Karpas-422 (cell line): Measurements from ENCODE around the gene USB1. TPM values are rescaled to one million over a fixed set of nuclear protein-coding genes. Genes with fewer than 3 reads are reported as not detected.

Experiments used
- DNase-seq: peaks from one replicate; pipeline ENCODE4 v3.0.0-alpha.2; 2015
- H2AFZ ChIP-seq: fragments of 200-600 bp; sonication (generic); 2 replicates; pipeline ENCODE4 v1.6.1; 2014; ENCODE audit warnings: antibody characterized with exemption, low read length, mixed read lengths
- H3K27ac ChIP-seq: fragments of 200-600 bp; sonication (generic); 2 replicates; pipeline ENCODE4 v1.5.1; 2014; ENCODE audit warnings: mild to moderate bottlenecking, low read length, moderate library complexity
- H3K27me3 ChIP-seq: fragments of 200-600 bp; sonication (generic); 2 replicates; pipeline ENCODE4 v1.6.1; 2014; ENCODE audit warnings: low read length, mixed read lengths
- H3K36me3 ChIP-seq: fragments of 200-600 bp; sonication (generic); 2 replicates; pipeline ENCODE4 v1.6.1; 2014; ENCODE audit warnings: low read length, mixed read lengths; ENCODE audit not compliant: insufficient read depth
- H3K4me1 ChIP-seq: fragments of 200-600 bp; sonication (generic); 2 replicates; pipeline ENCODE4 v1.6.1; 2014; ENCODE audit warnings: mild to moderate bottlenecking, low read length, mixed read lengths
- H3K4me2 ChIP-seq: fragments of 200-600 bp; sonication (generic); 2 replicates; pipeline ENCODE4 v1.6.1; 2014; ENCODE audit warnings: low read length, low read depth, mild to moderate bottlenecking; ENCODE audit not compliant: poor library complexity, severe bottlenecking
- H3K4me3 ChIP-seq: fragments of 200-600 bp; sonication (generic); 2 replicates; pipeline ENCODE4 v1.5.1; 2014; ENCODE audit warnings: mild to moderate bottlenecking, antibody characterized with exemption, low read length, mixed read lengths
- H3K79me2 ChIP-seq: fragments of 200-600 bp; sonication (generic); 2 replicates; pipeline ENCODE4 v1.6.1; 2014; ENCODE audit warnings: mild to moderate bottlenecking, low read length, mixed read lengths
- H3K9ac ChIP-seq: fragments of 200-600 bp; sonication (generic); 2 replicates; pipeline ENCODE4 v1.6.0; 2014; ENCODE audit warnings: low read length
- H3K9me2 ChIP-seq: fragments of 200-600 bp; sonication (generic), shearing (Covaris generic); replicated peaks from 2 replicates; pipeline ENCODE4 v1.6.0; 2014; ENCODE audit warnings: mild to moderate bottlenecking, low read length, moderate library complexity; ENCODE audit not compliant: insufficient read depth
- H3K9me3 ChIP-seq: fragments of 300-700, 200-600 bp; sonication (generic); 2 replicates; pipeline ENCODE4 v1.6.1; 2014; ENCODE audit warnings: low read length, mixed read lengths
- H4K20me1 ChIP-seq: fragments of 200-600 bp; sonication (generic); 2 replicates; pipeline ENCODE4 v1.6.1; 2014; ENCODE audit warnings: mild to moderate bottlenecking, antibody characterized with exemption, low read length, low read depth; ENCODE audit not compliant: insufficient read depth
- total RNA-seq: library from RNA; depleted of rRNA; stranded (reverse); fragments of >200 nt; shearing (Covaris generic); gene quantifications from 2 replicates; pipeline ENCODE4 v1.2.3, GENCODE V29; 2014; ENCODE audit warnings: low replicate concordance

Gene USB1
- total RNA-seq, 1 experiment from 2014 or later = 19.6 TPM

DNA sequence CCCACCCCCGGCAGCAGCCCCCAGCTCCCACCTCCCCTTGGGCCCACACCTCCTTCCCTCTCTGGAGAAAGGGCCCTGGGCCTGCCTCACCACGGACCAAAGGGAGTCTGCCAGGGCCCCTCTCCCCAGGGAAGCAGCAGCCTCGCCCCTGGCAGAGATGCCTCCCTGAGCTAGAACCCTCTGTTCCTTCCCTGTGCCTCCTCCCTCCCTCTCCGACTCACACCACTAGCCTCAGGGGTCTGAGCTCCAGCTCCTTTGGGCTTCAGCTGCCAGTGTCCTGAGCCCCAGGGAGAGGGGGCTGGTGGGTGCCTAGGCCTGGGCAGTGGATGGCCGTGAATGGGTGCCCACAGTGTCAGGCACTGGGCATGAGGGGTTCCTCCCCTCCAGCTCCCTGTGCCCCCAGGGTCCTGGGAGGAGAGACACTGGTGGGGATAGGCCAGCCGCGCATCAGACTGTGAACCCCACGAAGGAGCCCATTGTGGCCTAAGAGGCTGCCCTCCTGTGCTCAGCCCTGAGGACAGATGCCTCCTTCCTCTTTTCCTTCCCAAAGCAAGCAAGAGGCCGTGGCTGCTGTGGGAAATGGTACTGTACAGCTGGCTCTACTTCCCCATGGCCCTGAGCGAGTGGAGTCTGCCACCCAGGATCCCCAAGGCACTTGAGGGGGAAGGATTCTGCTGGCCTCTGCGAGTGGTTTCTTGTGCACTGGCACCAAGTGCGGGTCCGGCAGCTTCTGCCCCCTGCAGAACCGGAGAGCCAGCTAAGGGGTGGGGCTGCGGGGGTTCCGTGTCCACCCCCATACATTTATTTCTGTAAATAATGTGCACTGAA, 45.1 kb downstream of the USB1 start:
- H3K27ac ChIP-seq = no peak overlapping the region
- H3K79me2 ChIP-seq = no peaks in the 10 kb centered on the region
- peaks cover 9% of the 10 kb centered on the region for H3K4me1 ChIP-seq
- H3K9me3 ChIP-seq = no peaks in the 10 kb centered on the region
- H3K36me3 ChIP-seq = no peaks in the 10 kb centered on the region
- no peaks in the 10 kb centered on the region for H3K9me2 ChIP-seq
- no peak for DNase-seq
- H3K9ac ChIP-seq = no peak overlapping the region
- no peaks in the 10 kb centered on the region for H3K27me3 ChIP-seq
- H2AFZ ChIP-seq = no peak overlapping the region
- H3K4me3 ChIP-seq = no peak overlapping the region
- no peak overlapping the region for H3K4me2 ChIP-seq
- no peaks in the 10 kb centered on the region for H4K20me1 ChIP-seq

DNA sequence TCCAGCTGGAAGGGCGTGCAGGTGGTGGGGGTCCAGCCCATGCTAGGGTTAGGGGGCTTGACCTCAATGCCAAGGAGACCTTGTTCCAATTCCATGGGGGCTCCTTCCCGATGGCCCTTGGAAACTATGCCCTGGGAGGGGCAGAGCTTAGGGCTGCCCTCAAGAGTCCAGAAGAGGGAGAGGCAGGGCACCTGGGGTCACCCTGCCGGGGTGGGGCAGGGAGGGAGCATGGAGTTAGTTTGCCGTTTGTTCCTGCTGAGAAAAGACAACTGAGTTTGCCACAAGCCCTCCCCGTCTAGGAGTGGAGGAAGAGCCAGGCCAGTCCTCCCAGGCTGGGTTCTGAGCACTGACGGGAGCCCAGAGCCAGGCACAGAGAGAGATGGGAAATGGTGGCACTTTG, 45.7 kb downstream of the USB1 start:
- no peak for DNase-seq
- H3K9me3 ChIP-seq = no peaks in the 10 kb centered on the region
- H3K9me2 ChIP-seq = no peaks in the 10 kb centered on the region
- no peak overlapping the region for H3K9ac ChIP-seq
- H3K4me2 ChIP-seq = no peak overlapping the region
- no peaks in the 10 kb centered on the region for H3K27me3 ChIP-seq
- H3K27ac ChIP-seq = no peak overlapping the region
- peaks cover 9% of the 10 kb centered on the region for H3K4me1 ChIP-seq
- no peak overlapping the region for H2AFZ ChIP-seq
- H4K20me1 ChIP-seq = no peaks in the 10 kb centered on the region
- H3K79me2 ChIP-seq = no peaks in the 10 kb centered on the region
- no peaks in the 10 kb centered on the region for H3K36me3 ChIP-seq
- no peak overlapping the region for H3K4me3 ChIP-seq

DNA sequence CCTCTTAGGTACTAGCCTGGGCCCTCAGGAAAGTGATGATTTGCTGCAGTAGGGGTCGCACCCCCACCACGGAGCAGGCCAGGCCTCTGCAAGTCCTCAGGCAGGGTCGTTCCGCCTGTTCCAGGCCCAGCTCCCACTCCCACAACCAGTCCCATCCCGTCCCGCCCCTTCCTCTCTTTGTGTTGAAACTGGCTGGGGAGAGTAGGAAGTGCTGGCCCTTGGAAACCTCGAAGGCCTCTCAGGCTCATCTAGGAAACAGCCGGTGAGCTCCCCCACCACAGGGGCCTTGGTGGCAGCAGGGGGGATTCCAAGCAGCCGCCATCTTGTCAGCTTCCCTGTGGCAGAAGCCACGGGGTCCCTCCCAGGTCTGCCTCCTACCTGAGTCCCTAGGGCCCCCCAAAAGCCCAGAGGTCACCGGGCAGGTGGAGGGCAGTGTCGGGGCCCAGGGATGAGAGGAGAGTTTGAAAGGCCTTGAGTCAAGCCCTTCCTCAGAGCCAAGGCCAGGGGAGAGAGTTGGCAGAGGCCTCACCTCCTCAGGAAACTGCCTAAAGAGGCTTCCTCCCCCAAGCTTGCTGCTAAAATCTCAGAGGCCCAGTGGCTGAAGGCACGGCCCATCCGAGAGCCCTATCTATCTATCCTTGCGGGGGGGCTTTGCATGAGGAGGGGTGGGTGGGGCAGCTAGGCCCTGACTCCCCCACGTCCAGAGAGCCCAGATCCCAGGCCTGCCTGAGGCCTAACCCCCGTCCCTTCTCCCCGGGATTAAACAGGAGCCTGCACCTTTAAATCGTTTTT, 46.5 kb downstream of the USB1 start:
- no peaks in the 10 kb centered on the region for H3K79me2 ChIP-seq
- no peak overlapping the region for H3K4me2 ChIP-seq
- H3K36me3 ChIP-seq = no peaks in the 10 kb centered on the region
- H3K4me3 ChIP-seq = no peak overlapping the region
- H3K27me3 ChIP-seq = no peaks in the 10 kb centered on the region
- no peaks in the 10 kb centered on the region for H3K9me3 ChIP-seq
- no peak overlapping the region for H2AFZ ChIP-seq
- no peak for DNase-seq
- H3K27ac ChIP-seq = no peak overlapping the region
- H3K9ac ChIP-seq = no peak overlapping the region
- peaks cover 9% of the 10 kb centered on the region for H3K4me1 ChIP-seq
- H4K20me1 ChIP-seq = no peaks in the 10 kb centered on the region
- H3K9me2 ChIP-seq = no peaks in the 10 kb centered on the region

DNA sequence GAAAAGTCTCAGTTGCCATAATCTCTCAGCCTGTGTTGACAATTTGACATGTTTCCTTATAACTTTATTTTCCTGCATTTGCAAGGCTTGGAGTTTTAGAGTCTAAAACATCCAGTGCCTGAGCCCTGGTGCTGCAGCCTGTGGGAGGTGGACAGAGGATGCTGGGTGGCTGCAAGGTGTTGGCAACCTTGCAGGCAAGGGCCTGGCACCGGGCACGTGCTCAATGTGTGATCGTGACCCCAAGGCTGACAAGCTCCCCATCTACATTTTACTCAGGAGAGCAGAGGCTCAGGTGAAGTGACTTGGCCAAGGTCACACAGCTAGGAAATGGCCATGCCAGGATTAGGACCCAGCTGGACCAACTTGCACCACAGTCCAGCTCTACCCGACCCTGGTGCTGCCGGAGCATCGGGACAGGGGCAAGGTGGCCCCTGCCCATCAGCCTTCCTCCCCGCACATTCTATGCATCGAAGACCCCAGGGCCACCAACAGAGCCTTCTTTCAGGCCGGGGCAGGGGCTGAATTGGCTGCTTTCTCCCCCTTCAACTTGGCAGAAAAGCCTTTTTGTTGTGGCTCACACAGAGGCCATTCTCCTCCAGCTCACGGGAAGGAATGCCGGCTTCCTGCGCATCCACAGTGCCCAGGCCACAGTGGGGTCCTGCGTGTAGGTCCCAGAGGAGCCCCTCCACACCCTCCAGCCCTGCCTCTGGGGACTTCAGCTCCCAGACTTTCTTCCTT, 47.5 kb downstream of the USB1 start:
- Histone ChIP-seq H3K79me2 (no peaks in the 10 kb centered on the region), H4K20me1 (no peaks in the 10 kb centered on the region), H3K9ac (no peak overlapping the region), H3K4me3 (no peak overlapping the region), H3K9me3 (no peaks in the 10 kb centered on the region), H3K27ac (no peak overlapping the region), H3K36me3 (no peaks in the 10 kb centered on the region), H3K27me3 (no peaks in the 10 kb centered on the region), H3K9me2 (no peaks in the 10 kb centered on the region), H3K4me2 (no peak overlapping the region), H3K4me1 (peaks cover 9% of the 10 kb centered on the region), H2AFZ (no peak overlapping the region)
- DNase-seq = no peak

DNA sequence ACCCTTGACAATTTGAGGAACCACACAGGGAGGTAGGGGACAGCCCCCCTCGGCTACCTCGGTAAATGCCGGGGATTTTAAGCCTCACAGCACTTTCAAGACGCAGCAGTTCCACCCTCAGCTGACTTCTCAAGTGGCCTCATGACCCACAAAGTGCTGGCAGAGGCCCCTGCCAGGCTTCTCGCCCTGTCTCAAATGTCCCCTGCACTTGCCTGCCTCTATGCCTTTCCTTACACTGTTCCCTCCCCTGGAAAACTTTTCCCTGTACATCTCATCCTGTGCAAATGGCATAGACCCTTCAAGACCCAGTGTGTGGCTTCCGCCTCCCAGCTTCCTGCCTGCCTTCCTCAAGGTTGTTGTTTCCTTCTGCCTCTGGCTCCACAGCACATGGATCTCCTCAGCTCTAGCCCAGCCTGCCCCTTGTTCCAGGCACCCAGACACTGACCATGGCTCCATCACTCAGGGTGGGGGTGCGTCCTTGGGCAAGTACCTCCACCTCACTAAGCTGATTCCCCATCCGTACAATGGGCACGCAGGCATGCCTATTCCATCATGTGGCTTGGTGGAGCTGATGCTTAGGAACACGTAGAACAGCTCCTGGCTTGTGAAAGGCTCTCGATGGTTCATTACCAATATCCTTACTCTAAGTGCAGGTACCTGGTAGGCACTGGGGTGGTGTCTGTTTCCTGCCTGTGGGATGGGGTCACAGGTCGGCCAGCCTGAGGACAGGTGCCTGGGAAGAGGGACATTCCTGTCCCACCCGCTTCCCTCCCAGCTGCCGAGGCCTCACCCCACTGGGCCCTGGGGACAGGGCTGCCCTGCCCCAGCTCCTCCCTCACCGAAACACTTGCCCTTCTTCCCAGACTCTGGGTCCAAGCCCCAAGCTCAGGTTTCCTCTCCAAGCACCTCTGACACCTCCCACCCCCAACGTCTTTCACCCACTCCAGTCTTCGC, 48.3 kb downstream of the USB1 start:
- no peak overlapping the region for H2AFZ ChIP-seq
- H3K27me3 ChIP-seq = no peaks in the 10 kb centered on the region
- no peaks in the 10 kb centered on the region for H3K79me2 ChIP-seq
- no peak overlapping the region for H3K9ac ChIP-seq
- no peak overlapping the region for H3K4me3 ChIP-seq
- no peak for DNase-seq
- H3K4me1 ChIP-seq = peaks cover 9% of the 10 kb centered on the region
- no peaks in the 10 kb centered on the region for H4K20me1 ChIP-seq
- no peaks in the 10 kb centered on the region for H3K36me3 ChIP-seq
- H3K27ac ChIP-seq = no peak overlapping the region
- H3K9me2 ChIP-seq = no peaks in the 10 kb centered on the region
- H3K4me2 ChIP-seq = no peak overlapping the region
- H3K9me3 ChIP-seq = no peaks in the 10 kb centered on the region

DNA sequence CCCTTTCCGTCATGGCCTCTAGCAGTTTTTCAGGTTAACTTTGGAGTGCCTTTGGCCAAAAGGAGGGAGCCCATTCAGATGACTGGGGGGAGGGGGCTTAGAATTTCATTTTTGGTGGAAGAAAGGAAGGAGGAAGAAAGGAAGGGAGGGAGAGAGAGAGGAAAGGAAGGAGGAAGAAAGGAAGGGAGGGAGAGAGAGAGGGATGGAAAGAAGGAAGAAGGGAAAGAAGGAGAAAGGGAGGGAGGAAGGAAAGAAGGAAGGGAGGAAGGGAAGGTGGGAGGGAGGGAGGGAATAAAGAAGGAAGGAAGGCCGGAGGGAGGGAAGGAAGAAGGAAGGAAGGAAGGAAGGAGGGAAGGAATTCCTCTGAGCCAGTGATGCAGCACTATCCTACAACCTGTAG, 50.1 kb downstream of the USB1 start:
- H3K27me3 ChIP-seq = no peaks in the 10 kb centered on the region

DNA sequence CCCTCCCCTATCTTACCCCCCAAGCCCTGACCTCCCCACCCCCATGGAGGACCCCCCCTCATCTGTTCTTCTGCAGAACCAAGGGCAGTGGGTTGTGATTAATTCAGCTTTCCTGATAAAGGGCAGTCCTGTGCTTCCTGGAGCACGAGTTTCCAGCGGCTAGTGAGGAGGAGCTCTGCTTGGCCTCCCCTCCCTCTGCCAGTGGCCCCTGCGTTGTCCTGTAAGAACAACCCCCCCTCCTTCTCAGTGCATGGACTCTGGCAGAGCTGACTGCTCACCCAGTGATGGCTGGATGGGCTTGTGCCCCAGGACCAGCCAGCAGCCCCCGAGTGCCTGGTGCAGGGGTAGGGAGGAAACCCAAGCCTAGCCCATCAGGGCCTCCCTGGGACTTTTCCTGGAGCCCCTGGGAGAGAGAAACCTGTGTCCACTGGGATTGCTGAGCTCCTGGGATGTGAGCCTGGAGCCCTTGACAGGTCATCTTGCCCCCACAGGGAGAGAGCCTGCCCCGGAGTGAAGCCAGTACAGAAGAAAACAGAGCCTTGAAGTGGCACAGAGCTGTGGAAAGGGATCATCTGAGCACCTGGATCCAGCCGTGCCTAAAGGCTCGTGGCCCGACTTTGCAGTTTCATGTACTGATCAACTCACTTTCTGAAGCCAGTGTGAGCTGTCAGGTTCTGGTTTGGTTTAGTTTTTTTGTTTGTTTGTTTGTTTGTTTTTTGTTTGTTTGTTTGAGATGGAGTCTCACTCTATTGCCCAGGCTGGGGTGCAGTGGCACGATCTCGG, 50.8 kb downstream of the USB1 start:
- no peak overlapping the region for H2AFZ ChIP-seq
- no peaks in the 10 kb centered on the region for H3K27me3 ChIP-seq
- H3K9me3 ChIP-seq = no peaks in the 10 kb centered on the region
- no peak overlapping the region for H3K4me3 ChIP-seq
- H3K27ac ChIP-seq = no peak overlapping the region
- H3K36me3 ChIP-seq = no peaks in the 10 kb centered on the region
- no peaks in the 10 kb centered on the region for H4K20me1 ChIP-seq
- H3K4me1 ChIP-seq = peaks cover 9% of the 10 kb centered on the region
- no peaks in the 10 kb centered on the region for H3K9me2 ChIP-seq
- H3K9ac ChIP-seq = no peak overlapping the region
- DNase-seq = no peak
- no peak overlapping the region for H3K4me2 ChIP-seq
- H3K79me2 ChIP-seq = no peaks in the 10 kb centered on the region

More for the DNA sequence above, 50.1 kb downstream of the USB1 start:
- H3K4me2 ChIP-seq = no peak overlapping the region
- H3K79me2 ChIP-seq = no peaks in the 10 kb centered on the region
- no peaks in the 10 kb centered on the region for H4K20me1 ChIP-seq
- no peak overlapping the region for H3K27ac ChIP-seq
- no peaks in the 10 kb centered on the region for H3K9me3 ChIP-seq
- no peak overlapping the region for H2AFZ ChIP-seq
- no peak for DNase-seq
- no peak overlapping the region for H3K9ac ChIP-seq
- H3K4me1 ChIP-seq = peaks cover 9% of the 10 kb centered on the region
- no peaks in the 10 kb centered on the region for H3K36me3 ChIP-seq
- H3K4me3 ChIP-seq = no peak overlapping the region
- no peaks in the 10 kb centered on the region for H3K9me2 ChIP-seq
